Measurements from ENCODE around the gene UNC13C. TPM values are rescaled to one million over a fixed set of nuclear protein-coding genes. Genes with fewer than 3 reads are reported as not detected.

Gene UNC13C
- total RNA-seq, 1 donor from 2014 or later: 0.22 TPM

GRCh38 chr15:54227569-54227968 lies 249.3 kb downstream of the UNC13C start:
- no peaks in the 10 kb centered on the region for H3K27me3 ChIP-seq (ENCODE audit: low read depth)
- TF ChIP-seq CTCF (IDR thresholded peaks at IDR 0.05; ENCODE audit: borderline replicate concordance): no peak
- no peaks in the 10 kb centered on the region for H3K36me3 ChIP-seq
- no peaks in the 10 kb centered on the region for H3K4me1 ChIP-seq
- H3K27ac ChIP-seq (replicated peaks): no peak overlapping the region
- intact Hi-C loops (cut with micrococcal nuclease): no loop called here
- H3K4me3 ChIP-seq: no peak overlapping the region
- peaks cover 43% of the 10 kb centered on the region for H3K9me3 ChIP-seq (replicated peaks)
- no peak for DNase-seq

- Histone ChIP-seq H3K27ac (replicated peaks) (no peak overlapping the region), H3K4me3 (no peak overlapping the region), H3K27me3 (ENCODE audit: low read depth) (no peaks in the 10 kb centered on the region), H3K36me3 (no peaks in the 10 kb centered on the region), H3K4me1 (no peaks in the 10 kb centered on the region), H3K9me3 (replicated peaks) (no peaks in the 10 kb centered on the region)
- intact Hi-C loops (cut with micrococcal nuclease): no loop called here
- TF ChIP-seq CTCF (IDR thresholded peaks at IDR 0.05; ENCODE audit: borderline replicate concordance): no peak
- DNase-seq: no peak
Measured at GRCh38 chr15:54250326-54250725, 272.1 kb downstream of the UNC13C start.

- Histone ChIP-seq H3K36me3 (no peaks in the 10 kb centered on the region), H3K4me3 (no peak overlapping the region), H3K27ac (replicated peaks) (no peak overlapping the region), H3K4me1 (no peaks in the 10 kb centered on the region), H3K27me3 (ENCODE audit: low read depth) (no peaks in the 10 kb centered on the region), H3K9me3 (replicated peaks) (no peaks in the 10 kb centered on the region)
- intact Hi-C loops (cut with micrococcal nuclease): no loop called here
- DNase-seq: no peak
- TF ChIP-seq CTCF (IDR thresholded peaks at IDR 0.05; ENCODE audit: borderline replicate concordance): no peak
Measured at GRCh38 chr15:54256190-54256589, 277.9 kb downstream of the UNC13C start.

GRCh38 chr15:54273928-54274327 lies 295.7 kb downstream of the UNC13C start:
- intact Hi-C loops (cut with micrococcal nuclease): no loop called here
- TF ChIP-seq CTCF (IDR thresholded peaks at IDR 0.05; ENCODE audit: borderline replicate concordance): no peak
- H3K9me3 ChIP-seq (replicated peaks): no peaks in the 10 kb centered on the region
- no peaks in the 10 kb centered on the region for H3K36me3 ChIP-seq
- no peak overlapping the region for H3K4me3 ChIP-seq
- no peaks in the 10 kb centered on the region for H3K27me3 ChIP-seq (ENCODE audit: low read depth)
- DNase-seq: no peak
- no peak overlapping the region for H3K27ac ChIP-seq (replicated peaks)
- no peaks in the 10 kb centered on the region for H3K4me1 ChIP-seq

- Histone ChIP-seq H3K9me3 (replicated peaks) (no peaks in the 10 kb centered on the region), H3K36me3 (no peaks in the 10 kb centered on the region), H3K27me3 (ENCODE audit: low read depth) (no peaks in the 10 kb centered on the region), H3K4me1 (no peaks in the 10 kb centered on the region), H3K4me3 (no peak overlapping the region), H3K27ac (replicated peaks) (no peak overlapping the region)
- DNase-seq: no peak
- intact Hi-C loops (cut with micrococcal nuclease): no loop called here
- TF ChIP-seq CTCF (IDR thresholded peaks at IDR 0.05; ENCODE audit: borderline replicate concordance): no peak
Measured at GRCh38 chr15:54277834-54278233, 299.6 kb downstream of the UNC13C start.

GRCh38 chr15:54280726-54281125 lies 302.5 kb downstream of the UNC13C start:
- H3K36me3 ChIP-seq: no peaks in the 10 kb centered on the region
- no peak overlapping the region for H3K27ac ChIP-seq (replicated peaks)
- TF ChIP-seq CTCF (IDR thresholded peaks at IDR 0.05; ENCODE audit: borderline replicate concordance): no peak
- intact Hi-C loops (cut with micrococcal nuclease): no loop called here
- no peak overlapping the region for H3K4me3 ChIP-seq
- H3K9me3 ChIP-seq (replicated peaks): no peaks in the 10 kb centered on the region
- DNase-seq: no peak
- H3K4me1 ChIP-seq: no peaks in the 10 kb centered on the region
- no peaks in the 10 kb centered on the region for H3K27me3 ChIP-seq (ENCODE audit: low read depth)
